Endothelial cell (in vitro differentiated cells): Measurements from ENCODE around the gene CLIP1. TPM values are rescaled to one million over a fixed set of nuclear protein-coding genes. Genes with fewer than 3 reads are reported as not detected.
A peak's percentile ranks its signal among the peaks of the same experiment; 100 is the strongest.
"Not testable (repeated sequence)": the region's sequence is repeated elsewhere in the genome, so short reads cannot be mapped to it uniquely, and the experiment has no call there.

Experiments
- DNase-seq: peaks from one replicate; pipeline ENCODE4 v3.0.0; 2021; ENCODE audit warnings: low spot score
- H3K27ac Mint-ChIP-seq: one replicate; pipeline ENCODE4 v1.8.0; 2021; ENCODE audit warnings: mixed read lengths, inconsistent platforms; ENCODE audit not compliant: unreplicated experiment
- H3K27me3 Mint-ChIP-seq: one replicate; pipeline ENCODE4 v1.8.0; 2021; ENCODE audit warnings: mild to moderate bottlenecking, moderate library complexity, mixed read lengths, inconsistent platforms; ENCODE audit not compliant: unreplicated experiment
- H3K36me3 Mint-ChIP-seq: one replicate; pipeline ENCODE4 v1.8.0; 2021; ENCODE audit warnings: mild to moderate bottlenecking, low read depth, mixed read lengths, inconsistent platforms; ENCODE audit not compliant: unreplicated experiment
- H3K4me1 Mint-ChIP-seq: one replicate; pipeline ENCODE4 v1.8.0; 2021; ENCODE audit warnings: mild to moderate bottlenecking, mixed read lengths, inconsistent platforms; ENCODE audit not compliant: unreplicated experiment
- H3K4me3 Mint-ChIP-seq: one replicate; pipeline ENCODE4 v1.8.0; 2021; ENCODE audit warnings: mild to moderate bottlenecking, mixed read lengths, inconsistent platforms; ENCODE audit not compliant: unreplicated experiment
- H3K9me3 Mint-ChIP-seq: one replicate; pipeline ENCODE4 v1.8.0; 2021; ENCODE audit warnings: mixed read lengths, inconsistent platforms; ENCODE audit not compliant: unreplicated experiment
- CTCF ChIP-seq: fragments of 200-600 bp; sonication (generic); IDR thresholded peaks from one replicate; pipeline ENCODE4 v1.5.0; 2021; ENCODE audit warnings: antibody characterized with exemption; ENCODE audit not compliant: unreplicated experiment
- total RNA-seq: library from RNA; stranded (reverse); fragmentation: NEBNext Ultra II Directional; extraction: Animal tissue kit (Norgen Biotek cat#: 25700); gene quantifications from one replicate; pipeline ENCODE4 v1.2.1, GENCODE V29; 2021; ENCODE audit not compliant: unreplicated experiment

CLIP1 gene
- total RNA-seq, 1 donor from 2014 or later = 57.7 TPM

GRCh38 chr12:122422730-122423257, 325 bp upstream of the CLIP1 start:
- Mint-ChIP-seq H3K36me3 (peaks cover 13% of the 10 kb centered on the region), H3K27me3 (peaks cover 19% of the 10 kb centered on the region), H3K4me1 (peaks cover 18% of the 10 kb centered on the region), H3K4me3 (peak overlapping the region; percentile 95), H3K9me3 (no peaks in the 10 kb centered on the region), H3K27ac (peak overlapping the region; percentile 95)
- peak; percentile 23 for DNase-seq
- no peak for TF ChIP-seq CTCF

GRCh38 chr12:122421187-122421820, 1.2 kb downstream of the CLIP1 start:
- peaks cover 20% of the 10 kb centered on the region for H3K4me1 Mint-ChIP-seq

GRCh38 chr12:122420471-122421162, 1.9 kb downstream of the CLIP1 start:
- peaks cover 14% of the 10 kb centered on the region for H3K36me3 Mint-ChIP-seq
- H3K27me3 Mint-ChIP-seq = peaks cover 19% of the 10 kb centered on the region
- no peaks in the 10 kb centered on the region for H3K9me3 Mint-ChIP-seq
- H3K4me3 Mint-ChIP-seq = peak overlapping the region; percentile 99
- H3K27ac Mint-ChIP-seq = peak overlapping the region; percentile 97
- DNase-seq = no peak
- TF ChIP-seq CTCF = no peak
- peaks cover 20% of the 10 kb centered on the region for H3K4me1 Mint-ChIP-seq

More at GRCh38 chr12:122421187-122421820, 1.2 kb downstream of the CLIP1 start:
- Mint-ChIP-seq H3K27ac (peak overlapping the region; percentile 97), H3K27me3 (peaks cover 19% of the 10 kb centered on the region), H3K9me3 (no peaks in the 10 kb centered on the region), H3K36me3 (peaks cover 14% of the 10 kb centered on the region), H3K4me3 (peak overlapping the region; percentile 99)
- DNase-seq = peak; percentile 18
- TF ChIP-seq CTCF = no peak

- Mint-ChIP-seq H3K4me1 (peaks cover 20% of the 10 kb centered on the region), H3K36me3 (peaks cover 14% of the 10 kb centered on the region), H3K27me3 (peaks cover 19% of the 10 kb centered on the region)
- not testable (repeated sequence) for H3K27ac Mint-ChIP-seq, DNase-seq, H3K4me3 Mint-ChIP-seq, H3K9me3 Mint-ChIP-seq
Measured at GRCh38 chr12:122419094-122419493, 3.4 kb downstream of the CLIP1 start.

- H3K9me3 Mint-ChIP-seq, DNase-seq, H3K27me3 Mint-ChIP-seq, H3K4me3 Mint-ChIP-seq, H3K27ac Mint-ChIP-seq, H3K36me3 Mint-ChIP-seq: not testable (repeated sequence)
- peaks cover 14% of the 10 kb centered on the region for H3K4me1 Mint-ChIP-seq
Measured at GRCh38 chr12:122415665-122416064, 6.8 kb downstream of the CLIP1 start.
